ENCODE results near the gene SH3PXD2A.
A peak's percentile ranks its signal among the peaks of the same experiment; 100 is the strongest.

SH3PXD2A gene

DNA sequence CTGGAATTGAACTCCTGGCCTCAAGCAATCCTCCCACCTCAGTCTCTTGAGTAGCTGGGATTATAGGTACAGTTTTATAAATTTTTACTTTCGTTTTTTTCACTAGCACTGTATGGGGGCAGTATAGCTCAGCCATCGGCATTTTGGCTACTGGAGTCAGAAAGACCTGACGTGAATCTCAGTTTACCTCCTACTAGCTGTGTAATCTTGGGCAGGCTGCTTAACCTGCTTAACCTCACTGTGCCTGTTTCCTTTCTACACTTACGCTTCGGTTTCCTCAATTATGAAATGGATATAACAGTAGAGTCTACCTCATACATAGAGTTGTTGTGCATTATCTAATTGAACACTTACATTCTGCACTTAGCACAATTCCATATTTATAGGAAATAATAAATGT, 45.9 kb upstream of the SH3PXD2A start:
- H3K36me3 ChIP-seq (ENCODE audit: control insufficient read depth in 2 of 2, insufficient read depth in 1 of 2, low read length in 2 of 2) = peaks cover 0 to 22% of the 10 kb centered on the region in 2 experiments; a peak in 2 of 3 replicates
- peaks cover 3% of the 10 kb centered on the region; the same call in 1 of the 2 replicates for H3K4me1 ChIP-seq (ENCODE audit: control insufficient read depth, insufficient read depth, low read length)
- no peaks in the 10 kb centered on the region for H3K9me3 ChIP-seq (ENCODE audit: control insufficient read depth, insufficient read depth, low read depth, low read length)
- POLR2A ChIA-PET = no interaction called here
- CTCF ChIA-PET = interaction anchor here (1.3 to 2.9 kb wide), 4 partner anchors 13 to 1124 kb away, joined by 3 to 12 read pairs (median 7); no protein-coding TSS in a partner anchor
- H3K4me3 ChIP-seq (ENCODE audit: low read depth, low read length) = no peak overlapping the region
- TF ChIP-seq, protein P1, sequence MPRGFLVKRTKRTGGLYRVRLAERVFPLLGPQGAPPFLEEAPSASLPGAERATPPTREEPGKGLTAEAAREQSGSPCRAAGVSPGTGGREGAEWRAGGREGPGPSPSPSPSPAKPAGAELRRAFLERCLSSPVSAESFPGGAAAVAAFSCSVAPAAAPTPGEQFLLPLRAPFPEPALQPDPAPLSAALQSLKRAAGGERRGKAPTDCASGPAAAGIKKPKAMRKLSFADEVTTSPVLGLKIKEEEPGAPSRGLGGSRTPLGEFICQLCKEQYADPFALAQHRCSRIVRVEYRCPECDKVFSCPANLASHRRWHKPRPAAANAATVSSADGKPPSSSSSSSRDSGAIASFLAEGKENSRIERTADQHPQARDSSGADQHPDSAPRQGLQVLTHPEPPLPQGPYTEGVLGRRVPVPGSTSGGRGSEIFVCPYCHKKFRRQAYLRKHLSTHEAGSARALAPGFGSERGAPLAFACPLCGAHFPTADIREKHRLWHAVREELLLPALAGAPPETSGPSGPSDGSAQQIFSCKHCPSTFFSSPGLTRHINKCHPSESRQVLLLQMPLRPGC (tag by site-specific recombination; IDR thresholded peaks at IDR 0.05) = no peak
- no peak overlapping the region for H3K27ac ChIP-seq (ENCODE audit: extremely low read depth, low read depth, low read length)

DNA sequence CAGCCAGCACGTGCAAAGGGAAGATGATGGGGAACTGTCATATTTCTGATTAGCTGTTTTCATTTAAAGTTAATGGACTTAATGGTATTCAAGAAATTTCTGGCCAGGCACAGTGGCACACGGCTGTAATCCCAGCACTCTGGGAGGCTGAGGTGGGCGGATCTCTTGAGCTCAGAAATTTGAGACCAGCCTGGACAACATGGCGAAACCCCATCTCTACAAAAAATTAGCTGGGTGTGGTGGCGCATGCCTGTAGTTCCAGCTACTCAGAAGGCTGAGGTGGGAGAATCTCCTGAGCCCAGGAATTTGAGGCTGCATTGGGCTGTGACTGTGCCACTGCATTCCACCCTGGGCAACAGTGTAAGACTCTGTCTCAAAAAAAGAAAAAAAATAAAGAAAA, 43.9 kb upstream of the SH3PXD2A start:
- ChIA-PET POLR2A (interaction anchor here (1.1 kb wide), 1 partner anchor 17 kb away, joined by 5 read pairs; no protein-coding TSS in a partner anchor), CTCF (interaction anchor here (0.5 to 2.9 kb wide), 3 partner anchors 11 to 301 kb away, joined by 3 to 12 read pairs (median 7); no protein-coding TSS in a partner anchor)
- Histone ChIP-seq H3K9me3 (ENCODE audit: control insufficient read depth, insufficient read depth, low read depth, low read length) (no peaks in the 10 kb centered on the region), H3K4me3 (ENCODE audit: low read depth, low read length) (no peak overlapping the region), H3K36me3 (ENCODE audit: control insufficient read depth in 2 of 2, insufficient read depth in 1 of 2, low read length in 2 of 2) (peaks cover 0 to 13% of the 10 kb centered on the region in 2 experiments; a peak in 2 of 3 replicates), H3K27ac (ENCODE audit: extremely low read depth, low read depth, low read length) (no peak overlapping the region), H3K4me1 (ENCODE audit: control insufficient read depth, insufficient read depth, low read length) (peaks cover 22% of the 10 kb centered on the region)
- TF ChIP-seq TRIM28 (IDR thresholded peaks at IDR 0.05; ENCODE audit: borderline replicate concordance, low read length) = no peak
- no peak for TF ChIP-seq ZNF558 (tag by site-specific recombination; IDR thresholded peaks at IDR 0.05)
- TF ChIP-seq ZSCAN16 (tag by site-specific recombination; IDR thresholded peaks at IDR 0.05) = no peak
- no peak for TF ChIP-seq ZNF302 (tag by site-specific recombination; IDR thresholded peaks at IDR 0.05; ENCODE audit: low read depth)
- 0 out of 2 replicates have a peak, but pooled peaks have one; percentile 19 for TF ChIP-seq ZFHX2 (tag by site-specific recombination; conservative IDR thresholded peaks at IDR 0.05)
- no peak for TF ChIP-seq ZSCAN5A (tag by site-specific recombination; IDR thresholded peaks at IDR 0.05)
- TF ChIP-seq ZNF837 (tag by site-specific recombination; IDR thresholded peaks at IDR 0.05) = no peak
- no peak for TF ChIP-seq KLF9 (tag by site-specific recombination; IDR thresholded peaks at IDR 0.05; ENCODE audit: low read depth)

GRCh38 chr10:103897241-103897774, 41.9 kb upstream of the SH3PXD2A start:
- POLR2A ChIA-PET = no interaction called here
- CTCF ChIA-PET = interaction anchor here (0.6 to 0.7 kb wide), 2 partner anchors 11 to 137 kb away, joined by 3 to 6 read pairs; no protein-coding TSS in a partner anchor
- Histone ChIP-seq H3K36me3 (ENCODE audit: control insufficient read depth in 2 of 2, insufficient read depth in 1 of 2, low read length in 2 of 2) (peaks cover 0 to 11% of the 10 kb centered on the region in 2 experiments; a peak in 1 of 3 replicates), H3K4me1 (ENCODE audit: control insufficient read depth, insufficient read depth, low read length) (peaks cover 23% of the 10 kb centered on the region), H3K9me3 (ENCODE audit: control insufficient read depth, insufficient read depth, low read depth, low read length) (no peaks in the 10 kb centered on the region), H3K27ac (ENCODE audit: extremely low read depth, low read depth, low read length) (no peak overlapping the region), H3K4me3 (ENCODE audit: low read depth, low read length) (no peak overlapping the region)
- peak; percentile 44 for TF ChIP-seq ZBTB17 (tag by site-specific recombination; IDR thresholded peaks at IDR 0.05)
- TF ChIP-seq ZNF600 (tag by site-specific recombination; IDR thresholded peaks at IDR 0.05) = peak; percentile 42; the same call in 1 of the 2 replicates
- no peak for TF ChIP-seq WT1 (tag by site-specific recombination; IDR thresholded peaks at IDR 0.05)

DNA sequence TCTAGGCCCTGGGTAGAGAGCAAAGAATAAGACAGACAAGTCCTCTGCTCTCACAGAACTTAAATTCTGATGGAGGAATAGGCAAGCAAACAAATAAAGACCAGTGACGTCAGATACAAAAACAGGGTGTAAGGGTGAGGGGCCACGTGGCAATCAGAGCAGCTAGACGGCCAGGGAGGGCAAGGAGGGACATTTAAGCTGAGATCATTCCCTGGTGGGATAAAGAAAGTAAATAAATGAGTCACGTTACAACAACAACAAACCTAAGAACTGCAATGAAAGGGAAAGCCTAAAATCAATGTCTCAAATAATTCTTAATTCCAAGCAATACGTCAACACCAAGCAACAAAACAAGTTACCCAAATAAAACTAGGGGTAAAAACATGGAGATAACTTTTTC, 40.8 kb upstream of the SH3PXD2A start:
- Histone ChIP-seq H3K4me1 (ENCODE audit: control insufficient read depth, insufficient read depth, low read length) (peaks cover 23% of the 10 kb centered on the region), H3K36me3 (ENCODE audit: control insufficient read depth in 2 of 2, insufficient read depth in 1 of 2, low read length in 2 of 2) (peaks cover 0 to 20% of the 10 kb centered on the region in 2 experiments; a peak in 1 of 3 replicates), H3K9me3 (ENCODE audit: control insufficient read depth, insufficient read depth, low read depth, low read length) (no peaks in the 10 kb centered on the region), H3K4me3 (ENCODE audit: low read depth, low read length) (no peak overlapping the region), H3K27ac (ENCODE audit: extremely low read depth, low read depth, low read length) (no peak overlapping the region)
- POLR2A ChIA-PET = no interaction called here
- CTCF ChIA-PET = interaction anchor here (0.7 kb wide), 1 partner anchor 21 kb away, joined by 8 read pairs; the partner anchor contains the start of gene STN1
- TF ChIP-seq ZNF624 (tag by site-specific recombination; IDR thresholded peaks at IDR 0.05) = no peak
- no peak for TF ChIP-seq GLIS2 (tag by site-specific recombination; IDR thresholded peaks at IDR 0.05)
- TF ChIP-seq ZNF248 (tag by site-specific recombination; IDR thresholded peaks at IDR 0.05) = no peak
- no peak for TF ChIP-seq ZNF19 (tag by site-specific recombination; IDR thresholded peaks at IDR 0.05; ENCODE audit: low read depth)
- peak; percentile 45; the same call in 1 of the 2 replicates for TF ChIP-seq ZSCAN4 (tag by site-specific recombination; IDR thresholded peaks at IDR 0.05)
- TF ChIP-seq, protein P2, sequence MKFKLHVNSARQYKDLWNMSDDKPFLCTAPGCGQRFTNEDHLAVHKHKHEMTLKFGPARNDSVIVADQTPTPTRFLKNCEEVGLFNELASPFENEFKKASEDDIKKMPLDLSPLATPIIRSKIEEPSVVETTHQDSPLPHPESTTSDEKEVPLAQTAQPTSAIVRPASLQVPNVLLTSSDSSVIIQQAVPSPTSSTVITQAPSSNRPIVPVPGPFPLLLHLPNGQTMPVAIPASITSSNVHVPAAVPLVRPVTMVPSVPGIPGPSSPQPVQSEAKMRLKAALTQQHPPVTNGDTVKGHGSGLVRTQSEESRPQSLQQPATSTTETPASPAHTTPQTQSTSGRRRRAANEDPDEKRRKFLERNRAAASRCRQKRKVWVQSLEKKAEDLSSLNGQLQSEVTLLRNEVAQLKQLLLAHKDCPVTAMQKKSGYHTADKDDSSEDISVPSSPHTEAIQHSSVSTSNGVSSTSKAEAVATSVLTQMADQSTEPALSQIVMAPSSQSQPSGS (tag by site-specific recombination; IDR thresholded peaks at IDR 0.05; ENCODE audit: low read depth) = peak; percentile 98
- TF ChIP-seq ZNF501 (tag by site-specific recombination; IDR thresholded peaks at IDR 0.05) = no peak
- 0 out of 2 replicates have a peak, but pooled peaks have one; percentile 22 for TF ChIP-seq ZNF2 (tag by site-specific recombination; IDR thresholded peaks at IDR 0.05)
- TF ChIP-seq ZNF791 (tag by site-specific recombination; IDR thresholded peaks at IDR 0.05) = no peak
- TF ChIP-seq ZNF664 (tag by site-specific recombination; IDR thresholded peaks at IDR 0.05) = no peak
- TF ChIP-seq ZNF768 (tag by site-specific recombination; IDR thresholded peaks at IDR 0.05) = no peak
